Glutamatergic neuron (in vitro differentiated cells): ENCODE data around the gene NLRP7. TPM values are rescaled to one million over a fixed set of nuclear protein-coding genes. Genes with fewer than 3 reads are reported as not detected.
A peak's percentile ranks its signal among the peaks of the same experiment; 100 is the strongest.
"Not testable (repeated sequence)": the region's sequence is repeated elsewhere in the genome, so short reads cannot be mapped to it uniquely, and the experiment has no call there.

Experiments
- DNase-seq: peaks from one replicate; pipeline ENCODE4 v3.0.0; 2022
- H3K27ac Mint-ChIP-seq: one replicate; pipeline ENCODE4 v1.8.0; 2020; ENCODE audit warnings: mild to moderate bottlenecking, mixed read lengths, inconsistent platforms; ENCODE audit not compliant: unreplicated experiment
- H3K27me3 Mint-ChIP-seq: one replicate; pipeline ENCODE4 v1.8.0; 2020; ENCODE audit warnings: mild to moderate bottlenecking, moderate library complexity, mixed read lengths, inconsistent platforms; ENCODE audit not compliant: unreplicated experiment
- H3K36me3 Mint-ChIP-seq: one replicate; pipeline ENCODE4 v1.8.0; 2020; ENCODE audit warnings: mild to moderate bottlenecking, mixed read lengths, inconsistent platforms; ENCODE audit not compliant: unreplicated experiment
- H3K4me1 Mint-ChIP-seq: one replicate; pipeline ENCODE4 v1.8.0; 2020; ENCODE audit warnings: mild to moderate bottlenecking, low read depth, mixed read lengths, inconsistent platforms; ENCODE audit not compliant: unreplicated experiment
- H3K4me3 Mint-ChIP-seq: one replicate; pipeline ENCODE4 v1.8.0; 2020; ENCODE audit warnings: mild to moderate bottlenecking, mixed read lengths, inconsistent platforms; ENCODE audit not compliant: unreplicated experiment
- H3K9me3 Mint-ChIP-seq: one replicate; pipeline ENCODE4 v1.8.0; 2020; ENCODE audit warnings: mild to moderate bottlenecking, moderate library complexity, mixed read lengths, inconsistent platforms; ENCODE audit not compliant: unreplicated experiment
- total RNA-seq: library from RNA; stranded (reverse); fragmentation: NEBNext Ultra II Directional; extraction: Animal tissue kit (Norgen Biotek cat#: 25700); gene quantifications from one replicate; pipeline ENCODE4 v1.2.1, GENCODE V29; 2021; ENCODE audit not compliant: unreplicated experiment
- TF ChIP-seq, protein P1 (sequence below): fragments of 200-600 bp; sonication (generic); IDR thresholded peaks from one replicate; pipeline ENCODE4 v1.5.0; 2021; ENCODE audit not compliant: partially characterized antibody, unreplicated experiment

The NLRP7 gene
- total RNA-seq, 1 donor from 2014 or later, result not detected

- Mint-ChIP-seq H3K4me3 (no peak overlapping the region), H3K36me3 (peaks cover 5% of the 10 kb centered on the region), H3K4me1 (no peaks in the 10 kb centered on the region), H3K27me3 (peaks cover 2% of the 10 kb centered on the region), H3K27ac (no peak overlapping the region), H3K9me3 (peaks cover 4% of the 10 kb centered on the region)
- TF ChIP-seq, protein P1, sequence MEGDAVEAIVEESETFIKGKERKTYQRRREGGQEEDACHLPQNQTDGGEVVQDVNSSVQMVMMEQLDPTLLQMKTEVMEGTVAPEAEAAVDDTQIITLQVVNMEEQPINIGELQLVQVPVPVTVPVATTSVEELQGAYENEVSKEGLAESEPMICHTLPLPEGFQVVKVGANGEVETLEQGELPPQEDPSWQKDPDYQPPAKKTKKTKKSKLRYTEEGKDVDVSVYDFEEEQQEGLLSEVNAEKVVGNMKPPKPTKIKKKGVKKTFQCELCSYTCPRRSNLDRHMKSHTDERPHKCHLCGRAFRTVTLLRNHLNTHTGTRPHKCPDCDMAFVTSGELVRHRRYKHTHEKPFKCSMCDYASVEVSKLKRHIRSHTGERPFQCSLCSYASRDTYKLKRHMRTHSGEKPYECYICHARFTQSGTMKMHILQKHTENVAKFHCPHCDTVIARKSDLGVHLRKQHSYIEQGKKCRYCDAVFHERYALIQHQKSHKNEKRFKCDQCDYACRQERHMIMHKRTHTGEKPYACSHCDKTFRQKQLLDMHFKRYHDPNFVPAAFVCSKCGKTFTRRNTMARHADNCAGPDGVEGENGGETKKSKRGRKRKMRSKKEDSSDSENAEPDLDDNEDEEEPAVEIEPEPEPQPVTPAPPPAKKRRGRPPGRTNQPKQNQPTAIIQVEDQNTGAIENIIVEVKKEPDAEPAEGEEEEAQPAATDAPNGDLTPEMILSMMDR, result no peak
- no peak for DNase-seq
Measured at GRCh38 chr19:54923276-54923675, 24.1 kb downstream of the NLRP7 start.

- Mint-ChIP-seq H3K4me3 (no peak overlapping the region), H3K4me1 (no peaks in the 10 kb centered on the region), H3K36me3 (peaks cover 5% of the 10 kb centered on the region), H3K27ac (peak overlapping the region; percentile 8), H3K27me3 (peaks cover 2% of the 10 kb centered on the region), H3K9me3 (peaks cover 2% of the 10 kb centered on the region)
- no peak for DNase-seq
- TF ChIP-seq, protein P1, result no peak
Measured at GRCh38 chr19:54921082-54921481, 26.2 kb downstream of the NLRP7 start.

DNA sequence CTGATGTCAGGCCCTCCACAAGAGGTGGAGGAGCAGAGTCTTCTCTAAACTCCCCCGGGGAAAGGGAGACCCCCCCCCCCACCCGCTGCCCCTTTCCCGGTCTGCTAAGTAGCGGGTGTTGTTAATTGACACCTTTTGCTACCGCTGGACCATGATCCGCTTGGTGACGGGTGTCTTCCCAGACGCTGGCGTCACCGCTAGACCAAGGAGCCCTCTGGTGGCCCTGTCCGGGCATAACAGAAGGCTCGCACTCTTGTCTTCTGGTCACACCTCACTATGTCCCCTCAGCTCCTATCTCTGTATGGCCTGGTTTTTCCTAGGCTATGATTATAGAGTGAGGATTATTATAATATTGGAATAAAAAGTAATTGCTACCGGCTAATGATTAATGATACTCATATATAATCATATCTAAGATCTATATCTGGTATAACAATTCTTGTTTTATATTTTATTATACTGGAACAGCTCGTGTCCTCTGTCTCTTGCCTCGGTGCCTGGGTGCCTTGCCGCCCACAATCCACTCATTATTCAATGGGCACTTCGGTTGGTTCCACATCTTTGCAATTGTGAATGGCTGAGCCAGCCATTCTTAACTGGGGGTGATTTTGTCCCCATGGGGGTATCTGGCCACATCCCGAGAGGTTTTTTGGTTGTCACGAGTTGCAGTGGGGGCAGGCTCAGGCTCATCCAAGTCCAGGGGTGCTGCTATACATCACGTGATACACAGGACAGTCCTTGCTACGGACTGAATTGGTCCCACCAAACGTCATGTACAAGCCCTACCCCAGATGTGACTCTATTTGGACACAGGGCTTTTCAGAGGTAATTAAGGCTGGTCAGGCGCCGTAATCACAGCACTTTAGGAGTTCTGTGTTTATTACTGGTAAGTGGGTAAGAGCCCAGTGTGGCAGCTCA is 27.4 kb downstream of the NLRP7 start:
- DNase-seq, result peak; percentile 36
- H3K9me3 Mint-ChIP-seq, H3K27me3 Mint-ChIP-seq: not testable (repeated sequence)

GRCh38 chr19:54918499-54918898 is 28.8 kb downstream of the NLRP7 start:
- Mint-ChIP-seq H3K27ac (no peak overlapping the region), H3K4me3 (no peak overlapping the region), H3K4me1 (no peaks in the 10 kb centered on the region), H3K36me3 (no peaks in the 10 kb centered on the region), H3K27me3 (peaks cover 2% of the 10 kb centered on the region), H3K9me3 (no peaks in the 10 kb centered on the region)
- TF ChIP-seq, protein P1, result no peak
- no peak for DNase-seq

More for the DNA sequence above, 27.4 kb downstream of the NLRP7 start:
- H3K27ac Mint-ChIP-seq, H3K4me1 Mint-ChIP-seq, H3K4me3 Mint-ChIP-seq, H3K36me3 Mint-ChIP-seq: not testable (repeated sequence)
- TF ChIP-seq, protein P1, result peak; percentile 49

DNA sequence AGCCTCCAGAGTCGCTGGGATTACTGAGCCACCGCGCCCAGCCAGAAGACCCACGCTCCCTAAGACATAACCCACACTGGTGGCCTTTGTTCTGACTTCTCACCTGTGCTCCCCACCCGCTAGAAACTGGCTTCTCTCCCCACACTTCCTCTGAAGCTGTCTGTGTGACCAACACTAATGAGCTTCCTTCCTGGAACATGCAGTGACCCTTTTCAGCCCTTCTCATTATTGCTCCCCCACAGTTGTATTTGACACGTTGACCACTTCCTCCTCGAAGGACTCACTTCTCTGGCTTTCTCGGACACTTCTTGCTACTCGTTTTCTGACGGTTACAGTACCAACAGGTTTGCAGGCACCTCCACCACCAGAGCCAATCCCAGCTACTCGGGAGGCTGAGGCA is 30.5 kb downstream of the NLRP7 start:
- no peaks in the 10 kb centered on the region for H3K36me3 Mint-ChIP-seq
- H3K27me3 Mint-ChIP-seq, result peaks cover 1% of the 10 kb centered on the region
- DNase-seq, result no peak
- TF ChIP-seq, protein P1, result no peak
- H3K4me1 Mint-ChIP-seq, result no peaks in the 10 kb centered on the region
- no peak overlapping the region for H3K4me3 Mint-ChIP-seq
- H3K9me3 Mint-ChIP-seq, result no peaks in the 10 kb centered on the region
- H3K27ac Mint-ChIP-seq, result no peak overlapping the region

DNA sequence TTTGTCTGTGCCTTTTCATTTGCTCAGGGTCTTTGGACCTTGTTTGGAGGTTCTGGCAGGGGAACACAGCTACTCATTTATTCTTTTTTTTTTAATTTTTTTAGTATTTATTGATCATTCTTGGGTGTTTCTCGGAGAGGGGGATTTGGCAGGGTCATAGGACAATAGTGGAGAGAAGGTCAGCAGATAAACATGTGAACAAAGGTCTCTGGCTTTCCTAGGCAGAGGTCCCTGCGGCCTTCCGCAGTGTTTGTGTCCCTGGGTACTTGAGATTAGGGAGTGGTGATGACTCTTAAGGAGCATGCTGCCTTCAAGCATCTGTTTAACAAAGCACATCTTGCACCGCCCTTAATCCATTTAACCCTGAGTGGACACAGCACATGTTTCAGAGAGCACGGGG is 39.4 kb downstream of the NLRP7 start:
- not testable (repeated sequence) for H3K36me3 Mint-ChIP-seq, H3K27me3 Mint-ChIP-seq, H3K9me3 Mint-ChIP-seq, DNase-seq, H3K4me3 Mint-ChIP-seq, H3K4me1 Mint-ChIP-seq, H3K27ac Mint-ChIP-seq
